Stimulated activated memory B cell treated with anti-CD40 and anti-IgM and Interleukin-4, amounts not matched to agents 10 μg/mL and 1 μg/mL and 100 μg/mL, for 72 hours (primary cell): ENCODE data around the gene BAMBI.

Experiments used
- ATAC-seq: fragments of 150-1000 bp; cut with Tn5 transposase; 2 replicates; pipeline ENCODE4 v1.10.0; 2021
- H3K27ac Mint-ChIP-seq: one replicate; pipeline ENCODE4 v1.8.0; 2022; ENCODE audit warnings: mild to moderate bottlenecking, mixed read lengths
- H3K27me3 Mint-ChIP-seq: one replicate; pipeline ENCODE4 v1.8.0; 2022; ENCODE audit warnings: mixed read lengths
- H3K36me3 Mint-ChIP-seq: one replicate; pipeline ENCODE4 v1.8.0; 2022; ENCODE audit warnings: mixed read lengths
- H3K4me1 Mint-ChIP-seq: one replicate; pipeline ENCODE4 v1.8.0; 2022; ENCODE audit warnings: mixed read lengths
- H3K4me3 Mint-ChIP-seq: one replicate; pipeline ENCODE4 v1.8.0; 2022; ENCODE audit warnings: mild to moderate bottlenecking, moderate library complexity, mixed read lengths
- H3K9me3 Mint-ChIP-seq: one replicate; pipeline ENCODE4 v1.8.0; 2022; ENCODE audit warnings: mixed read lengths

The BAMBI gene

GRCh38 chr10:28684157-28684985, 7.0 kb downstream of the BAMBI start:
- Mint-ChIP-seq H3K9me3 (no peaks in the 10 kb centered on the region), H3K27me3 (peaks cover 39% of the 10 kb centered on the region), H3K4me1 (peaks cover 9% of the 10 kb centered on the region), H3K4me3 (no peak overlapping the region), H3K36me3 (no peaks in the 10 kb centered on the region), H3K27ac (no peak overlapping the region)
- no peak for ATAC-seq

DNA sequence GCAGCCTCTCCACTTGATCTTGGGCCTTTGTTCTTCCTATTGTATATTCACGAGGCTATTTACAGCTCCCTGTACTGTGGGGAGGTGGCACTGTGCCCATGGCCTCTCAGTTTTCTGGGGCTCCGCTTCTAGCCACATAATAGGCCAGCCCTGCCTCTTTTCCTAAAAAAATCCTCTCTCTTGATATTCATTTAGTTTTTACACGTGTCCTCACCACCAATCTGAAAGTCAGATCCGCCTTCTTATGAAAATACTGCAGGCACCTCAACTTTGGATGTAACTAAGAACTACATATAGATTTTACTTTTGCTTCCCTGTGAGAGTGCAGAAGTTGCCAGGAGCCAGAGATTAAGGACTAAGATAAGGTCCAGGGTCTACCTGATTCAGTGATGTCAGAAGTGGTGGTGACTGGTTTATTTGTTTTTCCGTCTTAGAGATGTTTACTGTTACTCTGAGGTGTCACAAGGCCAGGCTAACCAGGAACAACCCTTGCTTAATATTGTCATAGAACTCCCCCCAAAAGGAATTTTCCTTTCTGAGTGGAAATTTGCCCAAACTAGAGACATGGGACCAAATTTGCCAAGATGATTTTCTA, 7.8 kb downstream of the BAMBI start:
- no peak for ATAC-seq
- Mint-ChIP-seq H3K27ac (no peak overlapping the region), H3K36me3 (no peaks in the 10 kb centered on the region), H3K27me3 (peaks cover 39% of the 10 kb centered on the region), H3K9me3 (no peaks in the 10 kb centered on the region), H3K4me3 (no peak overlapping the region), H3K4me1 (peaks cover 4% of the 10 kb centered on the region)

GRCh38 chr10:28685717-28686116, 8.4 kb downstream of the BAMBI start:
- Mint-ChIP-seq H3K36me3 (no peaks in the 10 kb centered on the region), H3K4me3 (no peak overlapping the region), H3K4me1 (no peaks in the 10 kb centered on the region), H3K27ac (no peak overlapping the region), H3K27me3 (peaks cover 40% of the 10 kb centered on the region), H3K9me3 (no peaks in the 10 kb centered on the region)
- no peak for ATAC-seq

- H3K36me3 Mint-ChIP-seq, result no peaks in the 10 kb centered on the region
- H3K4me1 Mint-ChIP-seq, result no peaks in the 10 kb centered on the region
- no peak overlapping the region for H3K4me3 Mint-ChIP-seq
- no peak for ATAC-seq
- peaks cover 49% of the 10 kb centered on the region for H3K27me3 Mint-ChIP-seq
- H3K9me3 Mint-ChIP-seq, result peaks cover 3% of the 10 kb centered on the region
- no peak overlapping the region for H3K27ac Mint-ChIP-seq
Observed at GRCh38 chr10:28686835-28687682, 9.7 kb downstream of the BAMBI start.

GRCh38 chr10:28687683-28688001, 10.3 kb downstream of the BAMBI start:
- Mint-ChIP-seq H3K4me3 (no peak overlapping the region), H3K27me3 (peaks cover 55% of the 10 kb centered on the region)

GRCh38 chr10:28690545-28690944, 13.2 kb downstream of the BAMBI start:
- H3K9me3 Mint-ChIP-seq, result peaks cover 3% of the 10 kb centered on the region
- ATAC-seq, result no peak
- no peaks in the 10 kb centered on the region for H3K36me3 Mint-ChIP-seq
- no peak overlapping the region for H3K4me3 Mint-ChIP-seq
- H3K4me1 Mint-ChIP-seq, result no peaks in the 10 kb centered on the region
- peaks cover 49% of the 10 kb centered on the region for H3K27me3 Mint-ChIP-seq
- H3K27ac Mint-ChIP-seq, result no peak overlapping the region

More at GRCh38 chr10:28687683-28688001, 10.3 kb downstream of the BAMBI start:
- no peak overlapping the region for H3K27ac Mint-ChIP-seq
- peaks cover 3% of the 10 kb centered on the region for H3K9me3 Mint-ChIP-seq
- no peaks in the 10 kb centered on the region for H3K36me3 Mint-ChIP-seq
- H3K4me1 Mint-ChIP-seq, result no peaks in the 10 kb centered on the region
- ATAC-seq, result no peak

DNA sequence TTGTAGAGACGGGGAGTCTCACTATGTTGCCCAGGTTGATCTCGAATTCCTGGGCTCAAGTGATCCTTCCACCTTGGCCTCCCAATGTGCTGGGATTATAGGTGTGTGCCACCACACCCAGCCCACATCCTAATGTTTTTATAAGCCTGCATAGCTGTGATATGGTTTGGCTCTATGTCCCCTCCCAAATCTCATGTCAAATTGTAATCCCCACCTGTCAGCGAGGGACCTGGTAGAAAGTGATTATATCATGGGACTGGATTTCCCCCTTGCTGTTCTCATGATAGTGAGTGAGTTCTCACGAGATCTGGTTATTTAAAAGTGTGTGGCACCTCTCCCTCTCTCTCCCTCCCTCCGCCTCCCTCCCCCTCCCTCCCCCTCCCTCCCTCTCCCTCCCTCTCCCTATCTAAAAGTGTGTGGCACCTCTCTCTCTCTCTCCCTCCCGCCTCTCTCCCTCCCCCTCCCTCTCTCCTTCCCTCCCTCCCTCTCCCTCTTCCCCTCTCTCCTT, 13.9 kb downstream of the BAMBI start:
- peaks cover 3% of the 10 kb centered on the region for H3K9me3 Mint-ChIP-seq
- no peak overlapping the region for H3K27ac Mint-ChIP-seq

GRCh38 chr10:28692050-28692449, 14.7 kb downstream of the BAMBI start:
- H3K4me1 Mint-ChIP-seq, result no peaks in the 10 kb centered on the region
- ATAC-seq, result no peak
- peaks cover 41% of the 10 kb centered on the region for H3K27me3 Mint-ChIP-seq
- H3K36me3 Mint-ChIP-seq, result no peaks in the 10 kb centered on the region
- H3K27ac Mint-ChIP-seq, result no peak overlapping the region
- peaks cover 3% of the 10 kb centered on the region for H3K9me3 Mint-ChIP-seq
- no peak overlapping the region for H3K4me3 Mint-ChIP-seq

More for the DNA sequence above, 13.9 kb downstream of the BAMBI start:
- Mint-ChIP-seq H3K4me1 (no peaks in the 10 kb centered on the region), H3K27me3 (peaks cover 47% of the 10 kb centered on the region), H3K36me3 (no peaks in the 10 kb centered on the region), H3K4me3 (no peak overlapping the region)
- no peak for ATAC-seq

- Mint-ChIP-seq H3K36me3 (no peaks in the 10 kb centered on the region), H3K27ac (no peak overlapping the region), H3K4me1 (no peaks in the 10 kb centered on the region), H3K27me3 (peaks cover 39% of the 10 kb centered on the region), H3K9me3 (peaks cover 5% of the 10 kb centered on the region), H3K4me3 (no peak overlapping the region)
- no peak for ATAC-seq
Observed at GRCh38 chr10:28694530-28694929, 17.2 kb downstream of the BAMBI start.

- H3K27me3 Mint-ChIP-seq, result peaks cover 17% of the 10 kb centered on the region
- ATAC-seq, result no peak
- H3K4me1 Mint-ChIP-seq, result no peaks in the 10 kb centered on the region
- no peak overlapping the region for H3K4me3 Mint-ChIP-seq
- no peak overlapping the region for H3K27ac Mint-ChIP-seq
- peaks cover 2% of the 10 kb centered on the region for H3K9me3 Mint-ChIP-seq
- no peaks in the 10 kb centered on the region for H3K36me3 Mint-ChIP-seq
Observed at GRCh38 chr10:28698075-28698474, 20.8 kb downstream of the BAMBI start.

- H3K4me1 Mint-ChIP-seq, result no peaks in the 10 kb centered on the region
- H3K27ac Mint-ChIP-seq, result no peak overlapping the region
- peaks cover 27% of the 10 kb centered on the region for H3K27me3 Mint-ChIP-seq
- no peak overlapping the region for H3K4me3 Mint-ChIP-seq
- ATAC-seq, result no peak
- H3K36me3 Mint-ChIP-seq, result no peaks in the 10 kb centered on the region
- no peaks in the 10 kb centered on the region for H3K9me3 Mint-ChIP-seq
Observed at GRCh38 chr10:28704464-28705161, 27.3 kb downstream of the BAMBI start.

- Mint-ChIP-seq H3K36me3 (no peaks in the 10 kb centered on the region), H3K27ac (no peak overlapping the region), H3K4me3 (no peak overlapping the region), H3K4me1 (no peaks in the 10 kb centered on the region), H3K27me3 (peaks cover 27% of the 10 kb centered on the region), H3K9me3 (no peaks in the 10 kb centered on the region)
- no peak for ATAC-seq
Observed at GRCh38 chr10:28705472-28705871, 28.2 kb downstream of the BAMBI start.

DNA sequence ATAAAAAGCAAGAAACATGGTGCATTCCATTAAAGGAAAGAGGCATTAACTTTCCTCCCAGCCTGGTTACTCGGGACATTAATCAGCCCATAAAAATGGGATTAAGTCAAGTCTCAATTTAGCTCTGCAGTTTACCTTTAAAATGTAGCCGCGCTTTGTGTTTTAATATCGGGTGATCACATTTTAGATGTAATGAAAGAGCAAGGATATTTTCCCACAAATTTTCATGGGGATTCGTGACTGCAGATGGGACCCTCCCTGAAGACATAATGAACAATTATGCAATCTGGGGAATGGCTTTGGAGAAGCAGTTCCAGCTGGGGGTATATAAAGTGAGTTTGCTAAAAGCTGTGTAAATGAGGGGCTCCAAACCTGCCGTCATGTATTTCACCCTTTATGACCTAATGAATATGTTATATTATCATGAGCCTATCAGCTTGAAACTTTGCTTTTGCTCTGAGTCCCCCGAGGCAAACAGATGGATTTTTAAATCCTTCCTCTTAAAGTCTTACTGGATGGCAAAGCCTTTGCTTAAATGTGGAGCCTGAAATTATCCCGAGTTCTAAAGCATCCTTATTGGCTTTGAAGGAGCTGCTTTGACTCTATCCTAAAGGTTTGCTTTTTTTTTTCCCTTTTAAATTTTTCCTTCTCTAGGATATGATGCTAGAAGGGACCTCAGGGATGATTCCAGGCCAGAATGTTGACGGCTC, 31.8 kb downstream of the BAMBI start:
- H3K9me3 Mint-ChIP-seq, result no peaks in the 10 kb centered on the region
- no peaks in the 10 kb centered on the region for H3K4me1 Mint-ChIP-seq
- no peaks in the 10 kb centered on the region for H3K36me3 Mint-ChIP-seq
- peaks cover 15% of the 10 kb centered on the region for H3K27me3 Mint-ChIP-seq
- no peak overlapping the region for H3K27ac Mint-ChIP-seq
- ATAC-seq, result no peak
- no peak overlapping the region for H3K4me3 Mint-ChIP-seq

DNA sequence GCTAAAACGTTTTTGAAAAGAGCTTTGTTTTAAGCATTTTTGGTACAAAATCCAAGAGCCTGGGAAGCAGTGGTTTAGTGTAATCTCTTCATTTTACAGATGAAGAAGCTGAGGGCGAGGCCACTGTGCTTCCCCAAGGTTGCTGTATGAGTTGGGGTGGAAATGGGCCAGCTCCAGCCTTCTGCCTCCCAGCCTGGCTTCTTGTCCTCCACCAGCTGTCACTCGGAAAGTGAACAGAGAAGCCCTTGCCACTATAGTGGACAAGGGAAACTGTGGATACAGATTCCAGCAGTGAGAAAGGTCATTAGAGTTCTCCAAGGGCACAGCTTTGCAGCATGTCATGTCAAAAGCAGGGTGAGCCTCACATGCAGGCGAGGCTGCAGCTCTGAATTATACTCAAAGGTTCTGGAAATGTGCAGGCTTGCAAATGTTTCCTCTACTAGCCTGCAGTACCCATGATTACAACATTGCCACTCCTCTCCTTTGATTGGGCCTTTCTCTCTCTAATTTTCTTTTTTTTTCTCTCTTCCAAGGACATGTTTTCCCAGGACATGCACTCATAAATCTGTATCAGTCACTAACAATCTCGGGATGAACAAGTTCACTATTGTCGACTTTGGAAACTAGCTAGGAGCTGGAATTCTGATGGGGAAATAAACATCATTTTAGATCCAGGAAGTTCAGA, 33.0 kb downstream of the BAMBI start:
- ATAC-seq, result no peak

More for the DNA sequence above, 33.0 kb downstream of the BAMBI start:
- Mint-ChIP-seq H3K4me3 (no peak overlapping the region), H3K4me1 (no peaks in the 10 kb centered on the region), H3K36me3 (no peaks in the 10 kb centered on the region), H3K9me3 (no peaks in the 10 kb centered on the region), H3K27ac (no peak overlapping the region), H3K27me3 (peaks cover 9% of the 10 kb centered on the region)
